GM10847 (cell line): ENCODE measurements around the gene MRPL49.

Source experiments
- POLR2A ChIP-seq: IDR thresholded peaks from 2 replicates; pipeline ENCODE4 v1.6.1; 2011; ENCODE audit not compliant: insufficient read length; ENCODE audit errors: extremely low read depth

Gene MRPL49

DNA sequence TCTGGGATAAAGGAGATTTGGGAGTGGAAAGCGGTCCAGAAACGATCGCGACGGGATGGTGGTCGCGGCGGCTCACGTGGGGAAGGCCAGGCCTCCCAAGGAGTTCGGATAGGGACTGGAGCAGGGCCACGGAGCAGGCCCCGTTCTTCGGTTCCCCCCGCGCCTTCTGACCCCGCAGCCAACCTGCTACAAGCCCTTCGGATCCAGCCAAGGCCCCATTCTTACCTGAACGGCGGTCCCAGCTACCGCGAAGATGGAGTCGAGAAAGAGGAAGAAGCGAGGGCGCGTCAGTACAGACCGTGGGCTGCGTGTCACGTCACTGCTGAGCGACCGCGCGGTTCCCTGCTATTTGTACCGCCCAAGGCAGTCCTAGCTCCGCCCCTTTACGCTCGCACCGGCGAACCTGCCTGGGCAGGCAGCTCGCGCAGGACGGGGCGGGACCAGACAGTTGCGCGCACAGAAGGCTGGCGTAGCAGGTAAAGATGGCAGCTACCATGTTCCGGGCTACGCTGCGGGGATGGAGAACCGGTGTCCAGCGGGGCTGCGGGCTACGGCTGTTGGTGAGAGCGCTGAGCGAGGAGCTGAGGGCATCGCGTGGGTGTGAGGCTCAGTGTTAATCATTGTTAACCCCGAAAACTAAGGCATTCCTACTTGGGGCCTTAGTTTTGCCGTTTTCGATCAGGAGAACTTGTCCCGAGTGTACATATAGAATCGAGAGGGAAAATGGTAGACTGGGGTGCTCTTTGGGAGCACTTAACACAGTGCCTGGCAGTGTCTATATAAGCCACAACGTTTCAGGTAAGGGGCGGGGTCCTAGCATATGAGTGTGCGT is at the start of gene MRPL49, which contains the start of gene FAU:
Gene MRPL49 (plus strand): TSS at position 457 of the 832 bp plus-strand sequence. CDS start 26 bp downstream, at position 483.
Gene FAU (minus strand): TSS at position 270 of the 832 bp plus-strand sequence. CDS start 321 bp downstream, outside the sequence.
- peak; percentile 84 for TF ChIP-seq POLR2A

DNA sequence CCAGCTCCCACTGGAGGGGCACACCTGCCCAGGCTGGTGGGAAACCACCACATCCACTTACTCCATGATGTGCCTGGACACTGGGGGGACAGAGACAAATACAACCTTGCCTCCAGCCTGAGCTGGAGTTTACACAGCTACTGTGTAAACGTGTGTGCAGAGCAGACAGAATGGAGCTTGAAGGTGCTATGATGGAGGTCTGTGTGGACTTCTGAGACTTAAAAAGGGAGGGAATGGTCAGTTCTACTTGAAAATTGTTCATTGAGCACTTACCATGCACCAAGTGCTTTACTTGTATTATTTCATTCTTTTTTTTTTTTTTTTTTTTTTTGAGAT is 49.5 kb upstream of the MRPL49 start:
- TF ChIP-seq POLR2A: no peak

DNA sequence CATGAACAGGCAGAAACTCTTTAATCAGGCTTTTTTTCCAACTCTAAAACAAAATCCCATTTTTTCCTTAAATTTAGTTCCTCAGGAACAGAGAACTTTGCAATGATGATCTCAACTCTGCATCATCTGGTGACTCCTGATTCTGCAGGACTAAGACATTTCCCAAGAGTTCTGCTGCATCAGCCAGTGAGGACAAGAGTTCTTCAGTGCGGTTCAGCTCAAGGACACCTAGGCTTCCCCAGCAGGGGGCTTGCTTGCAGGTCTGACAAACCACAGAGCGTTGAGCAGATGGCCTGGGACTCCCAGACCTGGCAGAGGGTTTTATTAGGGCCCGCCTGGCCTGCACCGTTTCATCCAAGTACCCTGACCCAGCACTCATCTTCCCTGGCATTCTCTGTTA is 44.7 kb upstream of the MRPL49 start:
- no peak for TF ChIP-seq POLR2A

DNA sequence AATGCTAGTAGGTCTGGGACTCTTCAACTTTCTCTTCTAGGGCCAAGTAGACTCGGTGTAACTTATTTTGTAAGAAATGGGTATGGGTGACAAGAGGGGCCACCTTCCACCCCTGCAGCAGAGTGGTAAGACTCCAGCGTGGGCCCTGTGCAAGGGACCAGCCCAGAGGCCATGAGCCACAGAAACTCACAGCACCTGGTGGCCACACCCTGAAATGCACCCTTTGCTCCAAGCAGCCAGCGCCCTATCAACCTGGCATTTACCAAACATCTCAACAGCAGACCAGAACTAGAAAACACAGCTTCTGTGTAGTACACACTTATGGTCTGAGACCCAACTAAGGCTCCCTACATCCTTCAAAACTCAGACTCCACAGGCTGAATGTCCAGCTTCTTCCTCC is 44.0 kb upstream of the MRPL49 start:
- TF ChIP-seq POLR2A: no peak

DNA sequence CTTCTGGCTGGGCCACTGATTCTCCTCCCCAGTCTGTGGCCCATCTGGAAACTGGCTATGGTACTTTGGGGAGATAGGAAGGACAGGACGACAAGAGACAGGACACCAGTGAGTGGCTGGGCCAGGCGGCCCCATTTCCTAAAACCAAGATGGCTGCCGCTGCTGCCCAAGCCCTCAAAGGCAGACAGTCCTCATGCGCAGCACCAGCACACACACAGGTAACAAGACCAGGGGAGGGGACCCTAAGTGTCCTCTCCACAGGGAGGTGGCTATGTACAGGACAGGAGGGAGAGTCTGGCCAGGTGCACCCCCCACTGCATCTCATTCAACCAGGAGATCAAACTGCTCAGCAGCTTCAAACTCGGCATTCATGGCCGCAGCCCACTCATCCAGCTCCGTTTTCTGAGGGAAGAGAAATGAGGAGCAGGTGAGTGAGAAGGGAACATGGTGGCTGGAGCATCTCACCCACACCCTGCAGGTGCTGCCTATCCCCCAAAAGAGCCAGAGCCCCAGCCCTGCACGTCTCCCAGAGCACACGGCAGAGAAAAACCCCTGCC is 43.3 kb upstream of the MRPL49 start:
- TF ChIP-seq POLR2A: no peak

DNA sequence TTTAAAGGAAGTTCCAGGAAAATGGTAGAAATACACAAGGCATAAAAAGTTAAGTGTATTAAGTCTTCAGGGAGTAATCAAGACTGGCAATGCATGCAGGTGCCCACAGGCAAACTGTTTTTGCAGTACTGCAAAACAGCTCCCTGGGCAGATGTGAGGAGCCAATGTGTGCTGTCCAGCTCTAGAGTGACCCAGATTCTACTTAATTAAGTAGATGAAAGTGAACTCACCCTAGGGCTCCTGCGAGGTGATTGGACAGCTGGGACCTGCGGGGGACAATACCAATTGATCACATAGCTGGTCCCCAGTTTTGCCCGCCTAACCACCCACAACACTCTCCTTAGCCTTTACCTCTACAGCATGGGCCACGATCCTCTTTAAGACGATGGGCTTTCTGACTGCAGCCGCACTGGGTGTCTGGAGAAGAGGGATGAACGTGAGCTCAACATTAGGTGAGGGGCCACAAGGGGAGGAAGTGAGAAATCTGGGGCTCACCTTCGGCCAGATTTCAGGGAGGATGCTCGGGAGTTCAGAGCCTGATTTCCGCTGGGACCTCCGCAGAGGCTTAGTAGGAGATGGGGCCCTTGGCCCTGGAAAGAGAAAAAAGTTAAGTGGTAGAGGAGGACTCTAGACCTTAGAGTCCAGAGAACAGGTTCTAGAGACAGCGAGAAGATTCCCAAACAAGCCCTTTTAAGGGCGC is 38.8 kb upstream of the MRPL49 start:
- no peak for TF ChIP-seq POLR2A

DNA sequence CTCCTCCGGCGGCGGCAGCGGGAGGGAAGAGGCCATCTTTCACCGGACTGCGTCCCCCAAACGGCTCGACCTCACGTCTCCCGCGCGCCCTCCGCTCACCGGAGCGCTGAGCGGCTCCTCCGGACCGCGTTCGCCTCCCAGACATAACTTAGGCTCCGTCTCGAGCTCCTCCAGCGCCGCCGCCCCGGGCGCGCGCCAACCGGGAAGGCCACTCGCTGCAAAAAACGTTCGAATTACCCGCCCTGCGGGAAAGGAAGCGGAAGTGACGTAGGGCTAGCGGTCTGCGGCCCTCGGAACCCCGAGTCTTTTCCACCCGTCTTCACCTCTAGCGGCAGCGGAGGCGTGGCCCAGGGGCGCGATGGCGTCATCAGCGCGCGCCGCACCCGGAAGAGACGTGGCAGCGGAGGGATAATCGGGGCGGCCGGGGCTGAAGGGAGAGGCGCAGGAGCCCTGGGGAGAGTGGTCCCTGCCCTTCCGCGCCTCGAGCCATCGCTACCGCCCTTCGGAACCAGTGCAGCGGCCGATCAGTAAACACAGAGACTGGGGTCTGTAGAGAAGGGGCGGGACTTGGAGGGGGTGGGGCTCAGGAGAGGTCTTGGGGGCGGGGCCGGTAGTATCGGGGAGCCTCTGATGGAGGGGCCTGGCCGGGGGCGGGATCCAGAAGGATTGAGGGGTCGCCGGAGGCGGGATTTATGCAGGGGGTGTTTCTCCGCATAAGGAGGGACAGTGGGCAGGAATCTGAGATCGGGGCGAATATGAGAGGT is 38.1 kb upstream of the MRPL49 start, which contains the start of the genes CDCA5 and ZFPL1:
Gene CDCA5 (minus strand): TSS at position 207 of the 764 bp plus-strand sequence. CDS start 62 bp downstream, at position 145.
Gene ZFPL1 (plus strand): TSS at position 389 of the 764 bp plus-strand sequence. CDS start 477 bp downstream, outside the sequence.
- TF ChIP-seq POLR2A: peak; percentile 68

DNA sequence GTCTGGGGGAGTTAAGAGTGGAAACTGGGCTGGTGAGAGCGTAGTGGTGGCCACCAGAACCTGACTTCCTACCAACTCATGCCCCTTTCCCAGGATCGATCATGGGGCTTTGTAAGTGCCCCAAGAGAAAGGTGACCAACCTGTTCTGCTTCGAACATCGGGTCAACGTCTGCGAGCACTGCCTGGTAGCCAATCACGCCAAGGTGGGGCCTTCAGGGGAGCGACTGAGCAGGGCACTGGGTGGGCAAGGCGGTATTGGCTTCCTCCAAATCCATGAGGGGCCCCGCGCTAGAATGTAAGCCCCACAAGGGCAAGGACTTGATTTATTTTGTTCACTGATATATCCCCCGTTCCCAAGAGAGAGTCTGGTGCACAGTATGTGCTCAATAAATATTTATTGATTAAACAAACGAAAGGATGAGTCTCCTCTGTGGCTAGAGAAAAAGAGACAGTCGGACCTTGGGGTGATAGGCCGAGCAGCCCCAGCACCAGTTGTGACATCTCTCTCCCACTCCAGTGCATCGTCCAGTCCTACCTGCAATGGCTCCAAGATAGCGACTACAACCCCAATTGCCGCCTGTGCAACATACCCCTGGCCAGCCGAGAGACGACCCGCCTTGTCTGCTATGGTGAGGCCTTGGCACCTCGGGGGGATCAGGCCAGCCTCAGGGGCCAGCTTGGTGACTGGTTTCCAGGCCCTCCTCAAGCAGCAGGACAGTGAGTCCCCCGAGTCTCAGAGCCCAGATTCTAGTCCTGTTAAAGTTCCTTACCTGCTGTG is 37.3 kb upstream of the MRPL49 start:
- TF ChIP-seq POLR2A: no peak

DNA sequence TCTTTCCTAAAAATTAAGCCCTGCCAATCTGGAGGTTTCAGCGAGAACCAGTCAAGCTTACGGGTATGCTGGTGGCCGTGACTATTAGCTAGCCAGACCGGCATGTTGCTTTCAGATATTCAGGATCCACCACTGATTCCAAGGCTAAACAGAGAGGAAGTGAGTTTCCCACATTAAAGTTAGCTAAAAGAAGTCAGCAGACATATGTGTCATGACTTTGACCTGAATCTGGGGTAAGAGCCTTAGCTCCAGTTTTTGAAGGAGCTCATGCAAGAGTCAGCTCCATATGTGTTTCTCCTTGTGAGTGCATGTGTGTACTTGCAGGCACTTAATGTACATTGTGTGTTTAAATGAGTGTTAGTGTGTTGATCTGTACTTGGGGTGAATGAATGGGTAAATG is 36.7 kb upstream of the MRPL49 start:
- no peak for TF ChIP-seq POLR2A

DNA sequence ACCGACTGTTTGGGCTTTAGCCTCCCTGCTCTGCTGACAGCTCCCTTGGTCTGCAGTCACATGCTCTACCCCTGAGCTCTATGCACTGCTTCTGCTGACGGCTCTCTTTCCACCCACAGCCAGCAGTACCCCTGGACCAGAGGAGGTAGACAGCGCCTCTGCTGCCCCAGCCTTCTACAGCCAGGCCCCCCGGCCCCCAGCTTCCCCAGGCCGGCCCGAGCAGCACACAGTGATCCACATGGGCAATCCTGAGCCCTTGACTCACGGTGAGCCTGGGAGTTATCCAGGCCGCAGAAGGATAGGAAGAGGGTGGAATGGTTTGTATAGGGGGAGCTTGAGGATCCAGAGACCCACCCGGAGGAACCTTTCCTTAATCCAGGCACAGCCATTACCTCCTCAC is 35.3 kb upstream of the MRPL49 start:
- TF ChIP-seq POLR2A: no peak

DNA sequence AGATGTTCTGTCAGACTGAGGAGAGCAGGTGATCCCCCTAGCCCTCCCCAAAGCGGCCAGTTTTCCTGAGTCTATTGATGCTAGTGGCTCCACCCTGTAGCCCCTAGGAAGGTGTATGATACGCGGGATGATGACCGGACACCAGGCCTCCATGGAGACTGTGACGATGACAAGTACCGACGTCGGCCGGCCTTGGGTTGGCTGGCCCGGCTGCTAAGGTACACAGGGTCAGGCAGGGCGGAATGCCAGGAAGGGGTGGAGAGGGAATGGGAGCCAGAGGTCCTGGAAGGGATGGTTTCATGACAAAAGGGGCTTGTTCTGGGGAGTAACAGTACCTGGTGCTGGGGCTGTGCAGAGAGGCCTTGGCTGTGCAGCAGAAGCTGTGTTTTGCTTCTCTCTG is 34.9 kb upstream of the MRPL49 start:
- no peak for TF ChIP-seq POLR2A

DNA sequence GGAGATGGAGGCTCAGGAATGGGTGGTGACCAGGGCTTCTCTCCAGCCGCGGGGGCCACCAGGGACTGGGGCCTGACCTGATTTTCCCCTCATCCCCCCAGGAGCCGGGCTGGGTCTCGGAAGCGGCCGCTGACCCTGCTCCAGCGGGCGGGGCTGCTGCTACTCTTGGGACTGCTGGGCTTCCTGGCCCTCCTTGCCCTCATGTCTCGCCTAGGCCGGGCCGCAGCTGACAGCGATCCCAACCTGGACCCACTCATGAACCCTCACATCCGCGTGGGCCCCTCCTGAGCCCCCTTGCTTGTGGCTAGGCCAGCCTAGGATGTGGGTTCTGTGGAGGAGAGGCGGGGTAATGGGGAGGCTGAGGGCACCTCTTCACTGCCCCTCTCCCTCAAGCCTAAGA is 34.3 kb upstream of the MRPL49 start:
- no peak for TF ChIP-seq POLR2A

DNA sequence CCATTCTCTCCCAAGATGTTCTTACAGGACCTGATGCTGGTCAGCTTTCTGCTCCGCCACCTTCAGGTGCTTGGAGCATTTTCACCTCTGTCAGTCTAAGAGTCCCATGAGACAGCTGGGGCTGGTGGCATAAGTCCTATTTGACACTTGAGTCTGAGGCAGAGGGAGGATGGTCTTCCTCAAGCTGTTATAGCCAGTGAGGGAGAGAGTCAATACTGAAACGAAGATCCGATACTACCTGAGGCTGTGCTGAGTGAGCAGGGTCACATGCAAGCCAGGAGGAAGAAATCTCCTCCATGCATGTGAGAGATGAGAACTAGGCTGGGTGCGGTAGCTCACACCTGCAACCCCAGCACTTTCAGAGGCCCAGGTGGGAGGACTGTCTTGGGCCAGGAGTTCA is 32.5 kb upstream of the MRPL49 start:
- no peak for TF ChIP-seq POLR2A

DNA sequence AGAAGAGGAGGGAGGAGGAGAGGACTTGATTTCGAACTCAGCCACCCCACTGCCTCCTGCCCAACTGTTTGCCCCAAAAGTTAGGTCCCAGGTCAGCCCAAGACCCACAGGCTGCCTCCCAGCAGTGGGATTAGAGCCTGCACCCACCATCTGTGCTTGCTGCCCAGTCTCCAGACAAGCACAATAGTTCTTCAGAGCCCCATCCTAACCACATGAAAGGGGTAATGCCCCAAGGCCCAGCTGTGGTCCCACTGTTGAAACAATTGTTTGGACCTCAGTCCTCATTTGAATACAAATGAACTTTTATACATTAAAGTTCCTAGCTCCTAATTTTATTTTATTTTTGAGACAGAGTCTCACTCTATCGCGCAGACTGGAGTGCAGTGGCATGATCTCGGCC is 31.5 kb upstream of the MRPL49 start:
- TF ChIP-seq POLR2A: no peak
